AG09309 (cell line): ENCODE data around the gene CD79A.

ENCODE experiments used
- DNase-seq: peaks from one replicate; pipeline ENCODE4 v3.0.0-alpha.2; 2010; ENCODE audit warnings: low read depth
- H3K4me3 ChIP-seq: 2 replicates; pipeline ENCODE4 v1.5.1; 2011; ENCODE audit warnings: mild to moderate bottlenecking, low read depth, low read length, moderate library complexity; ENCODE audit not compliant: control insufficient read depth
- TF ChIP-seq, protein P1 (sequence below): IDR thresholded peaks from 2 replicates; pipeline ENCODE4 v1.5.1; 2011; ENCODE audit warnings: mild to moderate bottlenecking, low read depth, low read length, inconsistent platforms; ENCODE audit not compliant: insufficient read depth, control insufficient read depth; ENCODE audit errors: missing control alignments

Gene CD79A

DNA sequence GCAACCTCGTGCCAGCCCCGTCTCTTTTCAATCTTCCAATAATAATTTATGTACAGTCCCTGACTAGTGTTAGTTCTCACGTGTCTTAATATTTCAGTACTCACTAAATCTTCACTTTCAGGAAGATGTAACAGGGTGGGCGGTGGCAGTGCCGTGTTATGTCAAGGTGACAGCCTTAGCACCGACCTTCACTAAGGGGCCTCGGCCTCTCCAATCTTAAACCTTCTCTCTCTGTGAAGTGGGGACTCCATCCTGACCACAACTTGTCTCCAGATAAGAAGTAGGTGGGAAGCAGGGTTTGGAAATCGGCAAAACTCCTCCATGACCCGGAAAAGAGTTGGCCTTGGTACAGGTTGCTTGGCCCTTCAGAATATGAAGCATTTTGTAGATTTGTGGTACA lies 15.2 kb upstream of the CD79A start:
- TF ChIP-seq, protein P1, sequence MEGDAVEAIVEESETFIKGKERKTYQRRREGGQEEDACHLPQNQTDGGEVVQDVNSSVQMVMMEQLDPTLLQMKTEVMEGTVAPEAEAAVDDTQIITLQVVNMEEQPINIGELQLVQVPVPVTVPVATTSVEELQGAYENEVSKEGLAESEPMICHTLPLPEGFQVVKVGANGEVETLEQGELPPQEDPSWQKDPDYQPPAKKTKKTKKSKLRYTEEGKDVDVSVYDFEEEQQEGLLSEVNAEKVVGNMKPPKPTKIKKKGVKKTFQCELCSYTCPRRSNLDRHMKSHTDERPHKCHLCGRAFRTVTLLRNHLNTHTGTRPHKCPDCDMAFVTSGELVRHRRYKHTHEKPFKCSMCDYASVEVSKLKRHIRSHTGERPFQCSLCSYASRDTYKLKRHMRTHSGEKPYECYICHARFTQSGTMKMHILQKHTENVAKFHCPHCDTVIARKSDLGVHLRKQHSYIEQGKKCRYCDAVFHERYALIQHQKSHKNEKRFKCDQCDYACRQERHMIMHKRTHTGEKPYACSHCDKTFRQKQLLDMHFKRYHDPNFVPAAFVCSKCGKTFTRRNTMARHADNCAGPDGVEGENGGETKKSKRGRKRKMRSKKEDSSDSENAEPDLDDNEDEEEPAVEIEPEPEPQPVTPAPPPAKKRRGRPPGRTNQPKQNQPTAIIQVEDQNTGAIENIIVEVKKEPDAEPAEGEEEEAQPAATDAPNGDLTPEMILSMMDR: no peak
- no peak for DNase-seq
- no peak overlapping the region for H3K4me3 ChIP-seq

DNA sequence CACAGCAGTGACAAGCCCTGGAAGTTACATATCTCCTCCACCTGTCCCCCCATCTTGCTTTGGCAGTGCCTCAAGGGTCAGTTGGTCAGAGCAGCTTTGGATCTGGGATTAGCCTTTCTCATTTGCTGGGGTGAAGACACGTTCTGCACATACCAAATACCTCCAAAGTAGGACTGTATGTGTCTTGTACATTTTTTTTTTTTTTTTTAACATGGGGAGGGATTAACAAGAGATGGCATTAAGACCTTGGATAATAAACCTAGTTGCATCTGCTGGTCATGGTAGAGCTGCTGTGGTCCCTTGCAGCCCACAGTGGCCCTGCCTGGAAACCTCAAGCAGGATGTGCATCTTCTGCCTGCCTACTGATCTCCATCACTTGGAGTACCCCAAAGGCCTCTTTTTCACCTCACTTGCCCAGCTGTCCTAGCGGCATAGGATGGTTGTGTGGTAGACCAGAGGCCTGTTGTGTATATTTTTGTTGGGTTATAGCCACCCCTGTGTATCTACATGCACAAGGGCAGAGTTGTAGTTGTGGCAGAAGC lies 14.6 kb upstream of the CD79A start:
- no peak for DNase-seq
- no peak overlapping the region for H3K4me3 ChIP-seq
- TF ChIP-seq, protein P1: no peak

GRCh38 chr19:41863209-41863931 lies 13.7 kb upstream of the CD79A start:
- TF ChIP-seq, protein P1: no peak
- H3K4me3 ChIP-seq: no peak overlapping the region
- DNase-seq: no peak

DNA sequence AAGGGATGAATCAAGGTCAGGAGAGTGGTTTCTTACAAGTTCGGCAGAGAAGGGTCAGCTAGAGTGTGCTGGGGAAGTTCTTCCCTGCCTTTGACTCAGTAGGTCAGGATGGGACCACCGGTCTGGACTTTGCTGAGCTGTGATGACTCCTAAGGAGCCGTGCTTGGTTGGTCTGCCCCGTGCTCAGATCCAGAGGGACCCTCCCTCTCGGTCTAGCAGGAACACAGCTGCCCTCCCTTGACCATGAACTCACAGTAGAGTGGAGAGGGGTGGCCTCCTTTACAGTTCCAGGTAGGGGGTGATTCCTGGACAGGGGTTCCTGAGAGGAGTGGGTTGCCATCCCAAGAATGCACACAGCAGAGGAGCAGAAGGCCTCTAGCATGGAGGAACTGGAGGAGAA lies 12.7 kb upstream of the CD79A start:
- H3K4me3 ChIP-seq: no peak overlapping the region
- no peak for DNase-seq
- TF ChIP-seq, protein P1: no peak

DNA sequence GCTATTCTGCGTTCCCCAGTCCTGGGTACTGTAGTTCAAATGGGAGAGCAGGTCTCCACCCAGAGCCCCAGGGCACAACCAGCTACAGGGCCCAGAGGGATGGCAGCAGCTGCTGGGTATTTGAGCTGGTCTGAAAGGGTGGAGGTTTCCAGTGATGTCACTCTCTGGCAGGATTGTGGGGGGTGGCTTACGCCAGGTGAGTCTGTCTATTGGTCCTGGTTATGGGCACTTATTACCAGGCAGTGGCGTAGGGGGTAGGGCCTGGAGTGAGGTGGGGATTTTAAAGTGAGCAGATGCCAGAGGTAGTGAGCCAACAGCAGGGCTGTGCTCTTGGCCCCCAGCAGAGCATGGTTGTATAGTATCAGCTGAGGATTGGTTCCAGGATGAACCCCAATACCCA lies 10.8 kb upstream of the CD79A start:
- no peak overlapping the region for H3K4me3 ChIP-seq
- DNase-seq: no peak
- TF ChIP-seq, protein P1: no peak

DNA sequence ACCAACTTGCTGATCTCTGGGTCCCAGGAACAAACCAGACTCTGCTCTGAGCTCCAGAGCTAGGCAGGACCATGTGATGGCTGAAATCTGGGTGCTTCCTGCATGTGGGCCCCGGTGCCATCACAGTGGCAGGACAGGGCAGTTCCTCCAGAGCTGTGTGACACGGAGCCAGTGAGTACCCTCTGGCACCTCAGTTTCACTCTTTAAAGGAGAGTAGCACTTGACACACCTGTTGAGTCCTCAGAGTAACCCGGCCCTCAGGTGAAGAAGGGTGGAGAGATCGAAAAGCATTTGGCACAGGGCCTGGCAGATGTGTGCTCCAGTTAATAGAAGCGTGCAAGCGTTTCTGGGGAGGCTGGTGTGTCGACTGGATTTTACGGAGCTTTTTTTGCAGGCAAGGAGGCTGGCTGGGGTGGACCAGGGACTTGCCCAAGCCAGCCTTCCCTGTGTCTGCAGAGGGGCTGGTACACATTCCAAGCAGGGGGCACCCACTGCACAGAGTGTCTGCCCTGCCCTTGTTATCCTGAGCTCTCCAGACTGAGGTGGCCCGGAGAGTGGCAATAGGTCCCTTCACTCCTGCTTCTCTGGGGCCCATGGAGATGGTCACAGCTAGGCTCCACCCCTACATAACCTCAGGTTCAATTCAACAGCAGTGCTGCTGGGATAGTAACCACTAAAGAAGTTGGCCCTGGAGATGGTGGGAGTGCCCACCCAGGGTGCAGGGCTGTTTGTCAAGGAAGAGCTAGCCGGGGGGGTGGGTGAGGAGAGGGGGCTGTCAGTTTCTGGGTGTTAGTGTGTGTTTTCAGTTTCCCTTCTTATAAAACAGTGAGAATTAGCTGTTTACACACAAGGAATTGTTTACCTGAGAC lies 8.7 kb upstream of the CD79A start:
- TF ChIP-seq, protein P1: no peak
- no peak overlapping the region for H3K4me3 ChIP-seq
- no peak for DNase-seq
